Measurements from ENCODE around the gene ZDHHC8. TPM values are rescaled to one million over a fixed set of nuclear protein-coding genes. Genes with fewer than 3 reads are reported as not detected.

The ZDHHC8 gene
- polyA plus RNA-seq, 6 donors from 2014 or later: 0.56 to 4.4 (median 2.5) TPM

GRCh38 chr22:20196094-20196842 lies 64.7 kb downstream of the ZDHHC8 start:
- ATAC-seq (ENCODE audit: low read depth in 2 of 2): no peak
- Mint-ChIP-seq H3K27me3 (peaks cover 0 to 11% (median 0%) of the 10 kb centered on the region in 3 donors), H3K9me3 (no peaks in the 10 kb centered on the region)

More at GRCh38 chr22:20196094-20196842, 64.7 kb downstream of the ZDHHC8 start:
- Mint-ChIP-seq H3K4me1 (peaks cover 0 to 3% (median 0%) of the 10 kb centered on the region in 3 donors), H3K4me3 (no peak overlapping the region), H3K36me3 (no peaks in the 10 kb centered on the region), H3K27ac (no peak overlapping the region)
- DNase-seq: no peak

Other genes starting within 250 kb of the ZDHHC8 start
- 10 to 100 TPM; 62.2 to 76.0 (median 69.6) TPM for gene COMT, start 190.0 kb upstream of the ZDHHC8 start, polyA plus RNA-seq (ENCODE audit: low read depth in 6 of 6)
- gene TXNRD2, start 190.0 kb upstream of the ZDHHC8 start, polyA plus RNA-seq (ENCODE audit: low read depth in 6 of 6): 10 to 100 TPM in 3 of 6 donors, 1 to 10 TPM in 3; 8.1 to 14.7 (median 10.1) TPM
- 1 to 10 TPM in 1 of 6 donors, under 1 TPM in 4, not detected in 1; 0.24 to 2.5 (median 0.56) TPM for gene ARVCF, start 115.0 kb upstream of the ZDHHC8 start, polyA plus RNA-seq (ENCODE audit: low read depth in 6 of 6)
- 10 to 100 TPM; 24.3 to 46.1 (median 34.6) TPM for gene TANGO2, start 110.7 kb upstream of the ZDHHC8 start, polyA plus RNA-seq (ENCODE audit: low read depth in 6 of 6)
- 1 to 10 TPM in 5 of 6 donors, under 1 TPM in 1; 0.49 to 6.7 (median 2.3) TPM for gene DGCR8, start 51.6 kb upstream of the ZDHHC8 start, polyA plus RNA-seq (ENCODE audit: low read depth in 6 of 6)
- gene RANBP1, start 15.7 kb upstream of the ZDHHC8 start, polyA plus RNA-seq (ENCODE audit: low read depth in 6 of 6): 100 to 1,000 TPM in 2 of 6 donors, 10 to 100 TPM in 4; 73.1 to 107 (median 91.0) TPM
- gene TRMT2A, start 14.6 kb upstream of the ZDHHC8 start, polyA plus RNA-seq (ENCODE audit: low read depth in 6 of 6): 10 to 100 TPM; 15.1 to 29.7 (median 21.3) TPM
- not detected for gene CCDC188, start 19.3 kb downstream of the ZDHHC8 start, polyA plus RNA-seq (ENCODE audit: low read depth in 6 of 6)
- not detected for gene RTN4R, start 136.5 kb downstream of the ZDHHC8 start, polyA plus RNA-seq (ENCODE audit: low read depth in 6 of 6)
- gene DGCR6L, start 188.3 kb downstream of the ZDHHC8 start, polyA plus RNA-seq (ENCODE audit: low read depth in 6 of 6): 10 to 100 TPM; 54.0 to 84.4 (median 56.6) TPM